H1 (cell line): ENCODE measurements around the gene FAM168B. TPM values are rescaled to one million over a fixed set of nuclear protein-coding genes. Genes with fewer than 3 reads are reported as not detected.

Experiments
- ATF2 ChIP-seq: IDR thresholded peaks from 2 replicates; pipeline ENCODE4 v1.6.1; 2012; ENCODE audit warnings: low read length, inconsistent platforms
- ATF3 ChIP-seq: IDR thresholded peaks from 2 replicates; pipeline ENCODE4 v1.6.1; 2011; ENCODE audit warnings: low read depth, mild to moderate bottlenecking, low read length; ENCODE audit not compliant: insufficient read depth
- BACH1 ChIP-seq: IDR thresholded peaks from 2 replicates; pipeline ENCODE4 v1.6.1; 2012; ENCODE audit warnings: low read length, improper control_type of control experiment
- E2F6 ChIP-seq: IDR thresholded peaks from 2 replicates; pipeline ENCODE4 v1.6.1; 2012; ENCODE audit warnings: inconsistent platforms
- GTF2F1 ChIP-seq: IDR thresholded peaks from 2 replicates; pipeline ENCODE4 v1.6.1; 2012; ENCODE audit warnings: low read depth, low read length, improper control_type of control experiment, borderline replicate concordance
- HDAC6 ChIP-seq: IDR thresholded peaks from one replicate; pipeline ENCODE4 v1.7.1; 2012; ENCODE audit warnings: low read depth, mild to moderate bottlenecking, inconsistent platforms, low read length, moderate library complexity
- POLR2A ChIP-seq, 2 experiments: IDR thresholded peaks; 1 replicate in 1 of 2; 2 replicates in 1 of 2; pipeline ENCODE4 v1.6.1; 2011; ENCODE audit warnings: low read depth in 2 of 2, low read length in 2 of 2, mild to moderate bottlenecking in 2 of 2; ENCODE audit errors: control extremely low read depth in 1 of 2
- polyA plus RNA-seq, 7 experiments: library from polyadenylated mRNA; depleted of rRNA in 3 of 7; stranded (reverse) in 5 of 7; unstranded in 2 of 7; fragments of >200 nt in 5 of 7; fragments of 200-250 nt in 2 of 7; gene quantifications; 1 replicate in 5 of 7; 2 replicates in 1 of 7; 4 replicates in 1 of 7; pipeline versions ENCODE4 v1.2.1 to v1.2.3, GENCODE V29; 2011 to 2013; ENCODE audit warnings: missing spikeins in 2 of 7, mixed read lengths in 2 of 7
- total RNA-seq: library from RNA; stranded (reverse); fragmentation: NEBNext Ultra II Directional; extraction: Animal tissue kit (Norgen Biotek cat#: 25700); gene quantifications from 2 replicates; pipeline ENCODE4 v1.2.1, GENCODE V29; 2021

Gene FAM168B
- total and polyA plus RNA-seq, 2 of the 8 experiments (the other 6 are each of a cell fraction or from before 2014, with no cell fraction given): 61.9 to 123 TPM

- TF ChIP-seq ATF2: no peak
- TF ChIP-seq POLR2A (IDR thresholded peaks at IDR 0.05; ENCODE audit: control extremely low read depth in 1 of 2, low read depth in 2 of 2, low read length in 2 of 2): no peak
- TF ChIP-seq HDAC6: no peak
- TF ChIP-seq ATF3: no peak
- TF ChIP-seq GTF2F1: no peak
- TF ChIP-seq BACH1: no peak
- no peak for TF ChIP-seq E2F6
Measured at GRCh38 chr2:131030478-131030971, 62.7 kb downstream of the FAM168B start (continued).
